HEK293 (cell line): Measurements from ENCODE around the gene OGFOD3.

Experiments
- CTCF ChIA-PET: fragments of 350-600 bp; formaldehyde crosslinking; extraction: SDS; loops from one replicate; lab custom pipeline; 2021; ENCODE audit warnings: antibody characterized with exemption; lab: Yijun Ruan, JAX
- POLR2A ChIA-PET: fragments of 300-600 bp; formaldehyde crosslinking; extraction: SDS; loops from one replicate; lab custom pipeline; 2020; ENCODE audit warnings: antibody characterized with exemption, inconsistent platforms; lab: Yijun Ruan, JAX
- H3K27ac ChIP-seq: fragments of 200-500 bp; sonication (Bioruptor generic); 2 replicates; pipeline ENCODE4 v1.5.1; 2014; ENCODE audit warnings: low read depth, low read length, control low read depth, inconsistent platforms; ENCODE audit errors: extremely low read depth
- H3K36me3 ChIP-seq, 2 experiments: fragments of 200-500 bp in 1 of 2; sonication (Bioruptor generic) in 1 of 2; 1 replicate in 1 of 2; 2 replicates in 1 of 2; pipeline ENCODE4 v1.5.1; 2014 to 2017; ENCODE audit warnings: inconsistent platforms in 2 of 2, low read length in 2 of 2; ENCODE audit not compliant: control insufficient read depth in 2 of 2, insufficient read depth in 1 of 2
- H3K4me1 ChIP-seq: fragments of 200-500 bp; sonication (Bioruptor generic); 2 replicates; pipeline ENCODE4 v1.5.1; 2014; ENCODE audit warnings: mild to moderate bottlenecking, low read length, inconsistent platforms; ENCODE audit not compliant: control insufficient read depth, insufficient read depth
- H3K4me3 ChIP-seq: 2 replicates; pipeline ENCODE4 v1.5.1; 2011; ENCODE audit warnings: low read depth, mild to moderate bottlenecking, control low read depth, low read length, moderate library complexity
- H3K9me3 ChIP-seq: fragments of 200-500 bp; sonication (Bioruptor generic); 2 replicates; pipeline ENCODE4 v1.5.1; 2014; ENCODE audit warnings: low read depth, low read length, inconsistent platforms; ENCODE audit not compliant: control insufficient read depth, insufficient read depth
- FEZF1 ChIP-seq: fragments of 450-650 bp; formaldehyde crosslinking; IDR thresholded peaks from 2 replicates; pipeline ENCODE4 v1.5.1; 2016; ENCODE audit warnings: missing biosample characterization, missing genetic modification characterization
- HOXC10 ChIP-seq: sonication (generic); formaldehyde crosslinking; IDR thresholded peaks from 2 replicates; pipeline ENCODE4 v1.8.1; 2023; ENCODE audit warnings: mild to moderate bottlenecking, missing genetic modification reagents
- IKZF3 ChIP-seq: fragments of 450-650 bp; IDR thresholded peaks from 2 replicates; pipeline ENCODE4 v1.5.0; 2018; ENCODE audit warnings: missing biosample characterization, mild to moderate bottlenecking, missing genetic modification characterization, moderate library complexity
- KLF17 ChIP-seq: fragments of 450-650 bp; formaldehyde crosslinking; IDR thresholded peaks from 2 replicates; pipeline ENCODE4 v1.5.1; 2016; ENCODE audit warnings: missing biosample characterization, missing genetic modification characterization
- KLF7 ChIP-seq: fragments of 450-650 bp; formaldehyde crosslinking; IDR thresholded peaks from 2 replicates; pipeline ENCODE4 v1.5.1; 2016; ENCODE audit warnings: missing biosample characterization, missing genetic modification characterization, borderline replicate concordance
- KLF9 ChIP-seq: fragments of 450-650 bp; formaldehyde crosslinking; IDR thresholded peaks from 2 replicates; pipeline ENCODE4 v1.5.1; 2016; ENCODE audit warnings: missing biosample characterization, missing genetic modification characterization, low read depth
- OSR2 ChIP-seq: fragments of 450-650 bp; formaldehyde crosslinking; IDR thresholded peaks from 2 replicates; pipeline ENCODE4 v1.5.1; 2016; ENCODE audit warnings: missing biosample characterization, missing genetic modification characterization
- PRDM10 ChIP-seq: fragments of 450-650 bp; formaldehyde crosslinking; IDR thresholded peaks from 2 replicates; pipeline ENCODE4 v1.5.1; 2016; ENCODE audit warnings: missing biosample characterization, missing genetic modification characterization
- SALL2 ChIP-seq: fragments of 450-650 bp; formaldehyde crosslinking; IDR thresholded peaks from 2 replicates; pipeline ENCODE4 v1.5.0; 2017; ENCODE audit warnings: missing biosample characterization, mild to moderate bottlenecking, missing genetic modification characterization, borderline replicate concordance
- SCRT1 ChIP-seq: fragments of 450-650 bp; formaldehyde crosslinking; IDR thresholded peaks from 2 replicates; pipeline ENCODE4 v1.5.1; 2016; ENCODE audit warnings: missing biosample characterization, missing genetic modification characterization, borderline replicate concordance
- SP7 ChIP-seq: fragments of 450-650 bp; formaldehyde crosslinking; IDR thresholded peaks from 2 replicates; pipeline ENCODE4 v1.5.1; 2016; ENCODE audit warnings: missing biosample characterization, missing genetic modification characterization
- ZNF146 ChIP-seq: fragments of 450-650 bp; formaldehyde crosslinking; IDR thresholded peaks from 2 replicates; pipeline ENCODE4 v1.5.1; 2016; ENCODE audit warnings: missing biosample characterization, missing genetic modification characterization
- ZNF184 ChIP-seq: fragments of 450-650 bp; IDR thresholded peaks from 2 replicates; pipeline ENCODE4 v1.5.1; 2018; ENCODE audit warnings: missing biosample characterization, mild to moderate bottlenecking, missing genetic modification characterization
- ZNF26 ChIP-seq: fragments of 450-650 bp; formaldehyde crosslinking; IDR thresholded peaks from 2 replicates; pipeline ENCODE4 v1.5.1; 2016; ENCODE audit warnings: missing biosample characterization, missing genetic modification characterization
- ZNF266 ChIP-seq: fragments of 450-650 bp; formaldehyde crosslinking; IDR thresholded peaks from 2 replicates; pipeline ENCODE4 v1.5.1; 2016; ENCODE audit warnings: missing biosample characterization, missing genetic modification characterization, low read depth
- ZNF335 ChIP-seq: fragments of 450-650 bp; formaldehyde crosslinking; conservative IDR thresholded peaks from 2 replicates; pipeline ENCODE4 v1.5.1; 2016; ENCODE audit warnings: missing biosample characterization, missing genetic modification characterization
- ZNF510 ChIP-seq: fragments of 450-650 bp; formaldehyde crosslinking; IDR thresholded peaks from 2 replicates; pipeline ENCODE4 v1.5.1; 2018; ENCODE audit warnings: mild to moderate bottlenecking, missing genetic modification characterization, missing biosample characterization; ENCODE audit not compliant: insufficient replicate concordance
- ZNF558 ChIP-seq: fragments of 450-650 bp; formaldehyde crosslinking; IDR thresholded peaks from 2 replicates; pipeline ENCODE4 v1.5.1; 2016; ENCODE audit warnings: missing biosample characterization, missing genetic modification characterization
- ZNF629 ChIP-seq: fragments of 450-650 bp; formaldehyde crosslinking; IDR thresholded peaks from 2 replicates; pipeline ENCODE4 v1.5.1; 2017; ENCODE audit warnings: missing biosample characterization, missing genetic modification characterization
- ZNF707 ChIP-seq: fragments of 450-650 bp; formaldehyde crosslinking; IDR thresholded peaks from 2 replicates; pipeline ENCODE4 v1.5.1; 2016; ENCODE audit warnings: missing biosample characterization, missing genetic modification characterization
- ZNF785 ChIP-seq: fragments of 450-650 bp; formaldehyde crosslinking; IDR thresholded peaks from 2 replicates; pipeline ENCODE4 v1.5.1; 2016; ENCODE audit warnings: missing biosample characterization, missing genetic modification characterization
- ZNF792 ChIP-seq: fragments of 450-650 bp; formaldehyde crosslinking; IDR thresholded peaks from 2 replicates; pipeline ENCODE4 v1.5.1; 2016; ENCODE audit warnings: missing biosample characterization, missing genetic modification characterization
- ZNF830 ChIP-seq: fragments of 450-650 bp; IDR thresholded peaks from 2 replicates; pipeline ENCODE4 v1.5.0; 2018; ENCODE audit warnings: missing biosample characterization, missing genetic modification characterization, low read depth, mild to moderate bottlenecking, moderate library complexity
- ZSCAN30 ChIP-seq: fragments of 450-650 bp; IDR thresholded peaks from 2 replicates; pipeline ENCODE4 v1.5.1; 2018; ENCODE audit warnings: missing biosample characterization, mild to moderate bottlenecking, missing genetic modification characterization, moderate library complexity
- TF ChIP-seq, protein P1 (sequence below): fragments of 450-650 bp; formaldehyde crosslinking; optimal IDR thresholded peaks from 2 replicates; pipeline ENCODE3; 2016; ENCODE audit warnings: missing biosample characterization, mild to moderate bottlenecking, missing genetic modification characterization
- TF ChIP-seq, protein P2 (sequence below): fragments of 450-650 bp; formaldehyde crosslinking; IDR thresholded peaks from 2 replicates; pipeline ENCODE4 v1.5.1; 2016; ENCODE audit warnings: missing biosample characterization, missing genetic modification characterization

OGFOD3 gene, protein sequence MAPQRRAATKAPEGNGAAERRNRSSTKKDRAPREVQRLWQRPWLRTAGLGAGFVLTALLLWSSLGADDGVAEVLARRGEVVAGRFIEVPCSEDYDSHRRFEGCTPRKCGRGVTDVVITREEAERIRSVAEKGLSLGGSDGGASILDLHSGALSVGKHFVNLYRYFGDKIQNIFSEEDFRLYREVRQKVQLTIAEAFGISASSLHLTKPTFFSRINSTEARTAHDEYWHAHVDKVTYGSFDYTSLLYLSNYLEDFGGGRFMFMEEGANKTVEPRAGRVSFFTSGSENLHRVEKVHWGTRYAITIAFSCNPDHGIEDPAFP

GRCh38 chr17:82418001-82418986 is at the start of gene OGFOD3, which contains the start of gene HEXD:
Gene OGFOD3, minus strand, starts transcription at chr17:82418586. Its CDS starts 101 bp downstream, at chr17:82418485.
Gene HEXD, plus strand, starts transcription at chr17:82418347. Its CDS starts 1,453 bp downstream, at chr17:82419800.
- POLR2A ChIA-PET, result interaction anchor here (0.6 to 0.9 kb wide), 3 partner anchors 37 to 156 kb away, joined by 4 to 7 read pairs (median 5); no protein-coding TSS in a partner anchor
- peaks cover 13 to 23% of the 10 kb centered on the region in 2 experiments for H3K36me3 ChIP-seq
- CTCF ChIA-PET, result interaction anchor here (0.6 to 2.0 kb wide), 8 partner anchors 8 to 181 kb away, joined by 3 to 9 read pairs (median 4); no protein-coding TSS in a partner anchor
- H3K4me3 ChIP-seq, result peak within 1 kb of the TSS; percentile 84
- peak within 1 kb of the TSS; percentile 87 for H3K27ac ChIP-seq
- H3K9me3 ChIP-seq, result no peaks in the 10 kb centered on the region
- H3K4me1 ChIP-seq, result peaks cover 6% of the 10 kb centered on the region
- 0 out of 2 replicates have a peak, but pooled peaks have one; percentile 53 for TF ChIP-seq ZNF184 (tag by site-specific recombination)
- no peak for TF ChIP-seq SALL2 (tag by site-specific recombination)
- TF ChIP-seq ZNF830 (tag by site-specific recombination), result no peak
- TF ChIP-seq, protein P1, sequence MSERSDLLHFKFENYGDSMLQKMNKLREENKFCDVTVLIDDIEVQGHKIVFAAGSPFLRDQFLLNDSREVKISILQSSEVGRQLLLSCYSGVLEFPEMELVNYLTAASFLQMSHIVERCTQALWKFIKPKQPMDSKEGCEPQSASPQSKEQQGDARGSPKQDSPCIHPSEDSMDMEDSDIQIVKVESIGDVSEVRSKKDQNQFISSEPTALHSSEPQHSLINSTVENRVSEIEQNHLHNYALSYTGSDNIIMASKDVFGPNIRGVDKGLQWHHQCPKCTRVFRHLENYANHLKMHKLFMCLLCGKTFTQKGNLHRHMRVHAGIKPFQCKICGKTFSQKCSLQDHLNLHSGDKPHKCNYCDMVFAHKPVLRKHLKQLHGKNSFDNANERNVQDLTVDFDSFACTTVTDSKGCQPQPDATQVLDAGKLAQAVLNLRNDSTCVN, result peak; percentile 70
- TF ChIP-seq ZNF558 (tag by site-specific recombination), result no peak
- TF ChIP-seq KLF17 (tag by site-specific recombination), result no peak
- TF ChIP-seq ZNF629 (tag by site-specific recombination), result no peak
- TF ChIP-seq ZNF792 (tag by site-specific recombination), result no peak
- TF ChIP-seq KLF7 (tag by site-specific recombination), result no peak
- TF ChIP-seq ZNF510 (tag by site-specific recombination), result peak; percentile 10
- no peak for TF ChIP-seq ZNF707 (tag by site-specific recombination)
- TF ChIP-seq ZSCAN30 (tag by site-specific recombination), result peak; percentile 92
- TF ChIP-seq OSR2, result 0 out of 2 replicates have a peak, but pooled peaks have one; percentile 34
- no peak for TF ChIP-seq FEZF1 (tag by site-specific recombination)
- no peak for TF ChIP-seq ZNF266 (tag by site-specific recombination)
- no peak for TF ChIP-seq ZNF26 (tag by site-specific recombination)
- TF ChIP-seq, protein P2, sequence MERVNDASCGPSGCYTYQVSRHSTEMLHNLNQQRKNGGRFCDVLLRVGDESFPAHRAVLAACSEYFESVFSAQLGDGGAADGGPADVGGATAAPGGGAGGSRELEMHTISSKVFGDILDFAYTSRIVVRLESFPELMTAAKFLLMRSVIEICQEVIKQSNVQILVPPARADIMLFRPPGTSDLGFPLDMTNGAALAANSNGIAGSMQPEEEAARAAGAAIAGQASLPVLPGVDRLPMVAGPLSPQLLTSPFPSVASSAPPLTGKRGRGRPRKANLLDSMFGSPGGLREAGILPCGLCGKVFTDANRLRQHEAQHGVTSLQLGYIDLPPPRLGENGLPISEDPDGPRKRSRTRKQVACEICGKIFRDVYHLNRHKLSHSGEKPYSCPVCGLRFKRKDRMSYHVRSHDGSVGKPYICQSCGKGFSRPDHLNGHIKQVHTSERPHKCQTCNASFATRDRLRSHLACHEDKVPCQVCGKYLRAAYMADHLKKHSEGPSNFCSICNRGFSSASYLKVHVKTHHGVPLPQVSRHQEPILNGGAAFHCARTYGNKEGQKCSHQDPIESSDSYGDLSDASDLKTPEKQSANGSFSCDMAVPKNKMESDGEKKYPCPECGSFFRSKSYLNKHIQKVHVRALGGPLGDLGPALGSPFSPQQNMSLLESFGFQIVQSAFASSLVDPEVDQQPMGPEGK, result peak; percentile 46; the same call in 1 of the 2 replicates
- no peak for TF ChIP-seq SP7
- TF ChIP-seq ZNF335 (tag by site-specific recombination), result peak; percentile 5
- TF ChIP-seq IKZF3, result peak; percentile 46; the same call in 1 of the 2 replicates
- no peak for TF ChIP-seq ZNF146 (tag by site-specific recombination)
- TF ChIP-seq ZNF785 (tag by site-specific recombination), result no peak
- TF ChIP-seq KLF9 (tag by site-specific recombination), result peak; percentile 58; the same call in 1 of the 2 replicates
- TF ChIP-seq HOXC10, result peak; percentile 9; the same call in 1 of the 2 replicates
- TF ChIP-seq PRDM10 (tag by site-specific recombination), result no peak
- TF ChIP-seq SCRT1, result no peak
